ENCODE results near the gene RASL10B.

The RASL10B gene

DNA sequence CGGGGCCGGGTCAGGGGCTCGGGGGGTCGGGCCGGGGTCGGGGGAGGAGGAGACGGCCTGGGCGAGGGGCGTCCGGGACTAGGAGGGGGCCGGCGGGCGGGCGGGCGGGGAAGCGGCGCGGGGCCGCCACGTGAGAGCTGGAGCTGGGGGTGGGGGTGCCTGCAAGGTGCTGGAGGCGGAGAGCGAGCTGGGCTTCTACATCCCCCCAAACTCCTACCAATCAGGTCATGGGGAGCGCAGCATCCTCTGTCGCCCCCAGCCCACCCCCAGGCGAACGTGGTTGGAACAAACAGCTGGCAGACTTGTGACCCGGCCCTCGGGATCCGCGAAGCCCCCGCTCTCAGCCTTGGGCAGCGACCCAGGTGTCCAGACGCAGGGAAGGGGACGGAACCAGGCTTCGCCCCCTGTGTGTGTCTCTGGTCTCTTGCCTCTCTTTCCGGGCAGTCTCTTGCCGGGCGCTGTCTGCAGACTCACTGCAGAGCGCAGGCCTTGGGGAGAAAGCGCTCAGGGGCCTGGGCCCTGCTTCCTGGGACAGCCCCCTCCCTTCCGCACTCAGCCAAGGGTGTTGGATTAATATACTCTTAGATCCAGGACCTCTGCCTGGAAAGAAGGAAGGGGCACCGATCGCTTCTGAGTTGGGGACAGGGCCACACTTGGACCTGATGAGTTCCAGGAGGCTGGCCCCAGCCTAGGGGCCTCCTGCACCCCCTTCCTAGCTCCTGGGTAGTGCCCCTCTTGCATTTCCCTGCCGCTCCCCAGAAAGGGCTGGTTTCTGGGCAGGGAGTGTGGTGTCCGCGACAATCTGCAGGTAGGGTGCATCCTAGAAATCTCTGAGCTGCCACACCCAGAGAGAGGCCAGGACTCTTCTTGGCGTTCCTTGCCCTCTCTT is 722 bp downstream of the RASL10B start:
- no peaks in the 10 kb centered on the region for H3K9me3 ChIP-seq
- H3K27ac ChIP-seq, result no peak overlapping the region
- TF ChIP-seq, protein P1, sequence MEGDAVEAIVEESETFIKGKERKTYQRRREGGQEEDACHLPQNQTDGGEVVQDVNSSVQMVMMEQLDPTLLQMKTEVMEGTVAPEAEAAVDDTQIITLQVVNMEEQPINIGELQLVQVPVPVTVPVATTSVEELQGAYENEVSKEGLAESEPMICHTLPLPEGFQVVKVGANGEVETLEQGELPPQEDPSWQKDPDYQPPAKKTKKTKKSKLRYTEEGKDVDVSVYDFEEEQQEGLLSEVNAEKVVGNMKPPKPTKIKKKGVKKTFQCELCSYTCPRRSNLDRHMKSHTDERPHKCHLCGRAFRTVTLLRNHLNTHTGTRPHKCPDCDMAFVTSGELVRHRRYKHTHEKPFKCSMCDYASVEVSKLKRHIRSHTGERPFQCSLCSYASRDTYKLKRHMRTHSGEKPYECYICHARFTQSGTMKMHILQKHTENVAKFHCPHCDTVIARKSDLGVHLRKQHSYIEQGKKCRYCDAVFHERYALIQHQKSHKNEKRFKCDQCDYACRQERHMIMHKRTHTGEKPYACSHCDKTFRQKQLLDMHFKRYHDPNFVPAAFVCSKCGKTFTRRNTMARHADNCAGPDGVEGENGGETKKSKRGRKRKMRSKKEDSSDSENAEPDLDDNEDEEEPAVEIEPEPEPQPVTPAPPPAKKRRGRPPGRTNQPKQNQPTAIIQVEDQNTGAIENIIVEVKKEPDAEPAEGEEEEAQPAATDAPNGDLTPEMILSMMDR (IDR thresholded peaks at IDR 0.05), result no peak
- H3K27me3 ChIP-seq, result peaks cover 52% of the 10 kb centered on the region
- peaks cover 22% of the 10 kb centered on the region for H3K36me3 ChIP-seq
- peaks cover 0 to 6% of the 10 kb centered on the region in 2 experiments for H3K4me1 ChIP-seq (ENCODE audit: control insufficient read depth in 1 of 2, insufficient read depth in 1 of 2, low read depth in 1 of 2, low read length in 1 of 2)
- no peak overlapping the region for H3K4me3 ChIP-seq (ENCODE audit: low read depth in 1 of 2, low read length in 1 of 2)

DNA sequence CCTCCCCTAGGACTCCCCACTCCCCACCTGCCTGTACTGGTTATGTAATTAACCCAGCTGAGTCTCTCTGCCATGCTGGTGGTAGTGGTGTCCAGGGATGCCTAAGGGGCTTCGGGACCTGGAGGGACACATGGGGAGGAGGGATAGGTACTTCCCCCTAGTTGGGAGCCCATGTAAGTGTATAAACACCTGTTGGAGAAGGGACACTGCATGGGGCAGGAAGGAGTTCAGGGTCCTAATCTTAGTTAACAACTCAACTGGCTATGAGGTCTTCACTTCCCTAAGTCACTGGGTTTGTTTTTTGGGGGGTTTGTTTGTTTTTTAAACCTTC is 1.3 kb downstream of the RASL10B start:
- no peak overlapping the region for H3K4me3 ChIP-seq (ENCODE audit: low read depth in 1 of 2, low read length in 1 of 2)
- TF ChIP-seq, protein P1 (IDR thresholded peaks at IDR 0.05), result no peak
- no peaks in the 10 kb centered on the region for H3K9me3 ChIP-seq
- peaks cover 16% of the 10 kb centered on the region for H3K36me3 ChIP-seq
- H3K27ac ChIP-seq, result no peak overlapping the region
- H3K4me1 ChIP-seq (ENCODE audit: control insufficient read depth in 1 of 2, insufficient read depth in 1 of 2, low read depth in 1 of 2, low read length in 1 of 2), result peaks cover 0 to 6% of the 10 kb centered on the region in 2 experiments
- peaks cover 52% of the 10 kb centered on the region for H3K27me3 ChIP-seq

DNA sequence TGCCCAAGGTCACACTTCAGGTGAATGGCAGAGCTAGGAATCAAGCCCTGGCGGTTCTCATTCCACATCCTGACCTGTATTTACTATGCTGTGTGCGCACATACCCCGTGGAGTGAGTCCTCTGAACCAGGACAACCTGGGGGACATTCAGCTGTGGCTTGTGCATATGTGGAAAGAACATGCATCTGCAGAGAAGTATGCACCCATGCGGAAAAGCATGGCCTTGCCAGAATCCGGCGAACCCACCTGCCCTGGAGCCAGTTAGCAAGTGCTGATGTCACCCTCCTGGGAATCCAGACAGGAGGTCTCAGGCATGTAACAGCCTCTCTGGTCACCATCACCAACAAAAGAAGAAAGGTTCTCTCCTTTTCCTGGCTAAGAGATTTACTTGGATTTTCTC is 1.9 kb downstream of the RASL10B start:
- Histone ChIP-seq H3K4me3 (ENCODE audit: low read depth in 1 of 2, low read length in 1 of 2) (no peak overlapping the region), H3K36me3 (peaks cover 10% of the 10 kb centered on the region), H3K27me3 (peaks cover 55% of the 10 kb centered on the region), H3K27ac (no peak overlapping the region), H3K4me1 (ENCODE audit: control insufficient read depth in 1 of 2, insufficient read depth in 1 of 2, low read depth in 1 of 2, low read length in 1 of 2) (peaks cover 0 to 6% of the 10 kb centered on the region in 2 experiments), H3K9me3 (no peaks in the 10 kb centered on the region)
- TF ChIP-seq, protein P1 (IDR thresholded peaks at IDR 0.05), result no peak

DNA sequence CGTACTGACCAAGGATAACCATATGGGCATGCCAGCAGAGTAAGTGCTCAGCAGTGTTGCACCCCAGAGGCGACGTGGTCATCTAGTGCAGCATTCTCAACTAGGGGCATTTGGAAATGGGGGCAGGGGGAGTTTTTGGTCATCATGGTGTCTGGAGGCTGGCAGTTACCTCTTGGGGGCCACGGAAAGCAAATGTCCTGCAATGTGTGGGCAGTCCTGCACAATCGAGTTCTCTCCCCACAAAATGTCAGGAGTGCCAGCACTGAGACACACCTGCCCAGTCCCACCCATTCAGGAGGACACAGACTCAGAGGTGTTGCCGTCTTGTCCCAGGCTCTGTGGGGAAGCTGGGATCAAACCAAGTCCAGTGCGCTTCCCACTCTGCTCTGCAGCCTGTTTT is 3.0 kb downstream of the RASL10B start:
- H3K27me3 ChIP-seq, result peaks cover 64% of the 10 kb centered on the region
- no peak overlapping the region for H3K4me3 ChIP-seq (ENCODE audit: low read depth in 1 of 2, low read length in 1 of 2)
- no peak overlapping the region for H3K27ac ChIP-seq
- H3K36me3 ChIP-seq, result peaks cover under 1% of the 10 kb centered on the region
- H3K4me1 ChIP-seq (ENCODE audit: control insufficient read depth in 1 of 2, insufficient read depth in 1 of 2, low read depth in 1 of 2, low read length in 1 of 2), result peaks cover 0 to 6% of the 10 kb centered on the region in 2 experiments
- no peaks in the 10 kb centered on the region for H3K9me3 ChIP-seq
- TF ChIP-seq, protein P1 (IDR thresholded peaks at IDR 0.05), result no peak

DNA sequence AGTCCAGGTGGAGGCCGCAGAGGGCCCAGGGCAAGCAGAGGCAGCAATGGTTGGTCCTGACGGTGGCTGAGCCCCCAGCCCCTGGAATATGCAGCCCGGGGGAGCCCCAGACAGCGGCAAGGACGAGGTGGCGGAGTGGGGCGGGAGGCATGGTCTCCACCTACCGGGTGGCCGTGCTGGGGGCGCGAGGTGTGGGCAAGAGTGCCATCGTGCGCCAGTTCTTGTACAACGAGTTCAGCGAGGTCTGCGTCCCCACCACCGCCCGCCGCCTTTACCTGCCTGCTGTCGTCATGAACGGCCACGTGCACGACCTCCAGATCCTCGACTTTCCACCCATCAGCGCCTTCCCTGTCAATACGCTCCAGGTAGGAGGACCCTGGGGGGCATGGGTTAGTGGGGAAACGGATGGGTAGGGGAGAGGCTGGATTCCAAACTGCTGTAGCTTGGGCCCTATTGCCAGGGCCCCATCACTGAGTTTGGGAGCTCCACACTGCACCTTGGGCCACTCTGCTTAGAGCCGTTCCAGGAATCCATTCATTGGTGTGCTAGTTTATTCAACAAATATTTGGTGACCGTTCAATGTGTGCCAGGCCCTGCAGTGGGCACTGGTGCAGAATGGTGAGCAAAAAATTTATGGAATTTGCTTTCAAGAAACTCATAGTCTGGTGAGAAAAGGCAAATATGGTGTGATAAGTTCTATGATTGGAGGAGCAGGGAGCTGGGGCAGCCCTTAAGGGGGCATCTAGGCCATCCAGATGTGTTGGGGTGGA is 3.8 kb downstream of the RASL10B start:
- Histone ChIP-seq H3K4me3 (ENCODE audit: low read depth in 1 of 2, low read length in 1 of 2) (no peak overlapping the region), H3K27ac (no peak overlapping the region), H3K4me1 (ENCODE audit: control insufficient read depth in 1 of 2, insufficient read depth in 1 of 2, low read depth in 1 of 2, low read length in 1 of 2) (peaks cover 0 to 6% of the 10 kb centered on the region in 2 experiments), H3K36me3 (no peaks in the 10 kb centered on the region), H3K27me3 (peaks cover 64% of the 10 kb centered on the region), H3K9me3 (no peaks in the 10 kb centered on the region)
- TF ChIP-seq, protein P1 (IDR thresholded peaks at IDR 0.05), result no peak

All from neutrophil (primary cell).